Right lobe of liver (tissue), 4 donors: ENCODE measurements around the gene SRSF3.

ENCODE experiments used
- CTCF ChIP-seq, 4 donors: fragments of 200-600 bp in 3 of 4; fragments of 450-650 bp in 1 of 4; IDR thresholded peaks; one replicate each; pipeline versions ENCODE4 v1.5.1 to v1.8.0; 2016 to 2022; ENCODE audit warnings: antibody characterized with exemption in 4 of 4, mild to moderate bottlenecking in 2 of 4
- POLR2A ChIP-seq: fragments of 450-650 bp; IDR thresholded peaks from one replicate; pipeline ENCODE4 v1.6.1; 2017; ENCODE audit warnings: antibody characterized with exemption, mild to moderate bottlenecking
- donor health status: DM: no; HTN: no; CAD: no.
- donor health status: DM: no; HTN: no; CAD: no.
- donor health status: DM: no; HTN: yes; CAD: no.

GRCh38 chr6:36627141-36627540 is 33.0 kb downstream of the SRSF3 start:
- no peak for TF ChIP-seq CTCF (IDR thresholded peaks at IDR 0.05)
- TF ChIP-seq POLR2A, result no peak
